GM12872 (cell line): ENCODE results near the gene SMOC1.

Source experiments
- CTCF ChIP-seq: IDR thresholded peaks from 3 replicates; pipeline ENCODE4 v1.5.1; 2011; ENCODE audit warnings: low read depth, mild to moderate bottlenecking, low read length, moderate library complexity; ENCODE audit not compliant: insufficient read depth

SMOC1 gene

GRCh38 chr14:70018713-70019211, 139.5 kb downstream of the SMOC1 start:
- TF ChIP-seq CTCF: no peak

- no peak for TF ChIP-seq CTCF
Observed at GRCh38 chr14:70019695-70020094, 140.5 kb downstream of the SMOC1 start.

- no peak for TF ChIP-seq CTCF
Observed at GRCh38 chr14:70020352-70021170, 141.3 kb downstream of the SMOC1 start.

GRCh38 chr14:70021548-70022220, 142.5 kb downstream of the SMOC1 start:
- TF ChIP-seq CTCF: no peak

- TF ChIP-seq CTCF: no peak
Observed at GRCh38 chr14:70022771-70023445, 143.7 kb downstream of the SMOC1 start.

- no peak for TF ChIP-seq CTCF
Observed at GRCh38 chr14:70023871-70024270, 144.7 kb downstream of the SMOC1 start.

GRCh38 chr14:70027785-70028428, 148.7 kb downstream of the SMOC1 start:
- TF ChIP-seq CTCF: peak; percentile 95
